Measurements from ENCODE around the gene RIPK4. TPM values are rescaled to one million over a fixed set of nuclear protein-coding genes. Genes with fewer than 3 reads are reported as not detected.

RIPK4 gene
- total and polyA plus RNA-seq, 2 of the 13 experiments (the other 11 are each of a cell fraction or from before 2014, with no cell fraction given): 3.1 to 4.9 TPM

DNA sequence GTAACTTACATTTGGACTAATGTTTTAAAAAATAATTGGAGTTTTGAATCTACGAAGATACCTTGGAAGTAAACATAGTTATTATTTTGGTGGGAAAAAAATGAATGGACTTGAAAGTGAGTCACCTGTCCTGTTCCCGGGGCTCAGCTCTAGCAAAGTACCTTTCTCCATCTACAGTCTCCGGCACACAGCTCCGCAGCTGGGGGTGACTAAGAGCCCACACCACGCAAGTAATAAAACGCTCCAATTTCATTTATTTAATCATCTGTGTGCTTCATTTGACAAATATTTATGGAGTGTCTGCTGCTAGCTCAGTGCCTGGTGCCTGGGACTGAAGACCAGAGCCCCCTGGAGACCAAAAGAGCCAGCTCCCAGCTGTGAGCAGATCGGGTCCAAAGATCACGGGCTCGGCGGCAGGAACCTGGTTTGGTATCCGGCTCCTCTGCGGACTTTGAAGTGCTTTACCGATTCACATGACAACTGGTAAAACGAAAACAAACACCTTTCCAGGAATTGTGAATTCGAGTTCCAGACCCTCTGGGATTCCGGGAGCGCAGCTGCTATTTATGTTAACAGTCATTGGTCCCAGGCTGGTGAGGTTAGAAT is 1.7 kb upstream of the RIPK4 start (continued):
- TF ChIP-seq USF2 (IDR thresholded peaks at IDR 0.05; ENCODE audit: low read depth, low read length) (no peak), USF2 (CRISPR knock-in tag; IDR thresholded peaks at IDR 0.05; ENCODE audit: borderline replicate concordance) (no peak; the same call in 1 of the 2 replicates), ADNP (CRISPR knock-in tag; IDR thresholded peaks at IDR 0.05) (no peak), KAT7 (CRISPR knock-in tag; IDR thresholded peaks at IDR 0.05; ENCODE audit: borderline replicate concordance) (no peak), ZNF275 (CRISPR knock-in tag; IDR thresholded peaks at IDR 0.05; ENCODE audit: borderline replicate concordance) (no peak), MTA1 (CRISPR knock-in tag; IDR thresholded peaks at IDR 0.05; ENCODE audit: borderline replicate concordance) (peak; percentile 60; the same call in 1 of the 2 replicates), ZGPAT (CRISPR knock-in tag; IDR thresholded peaks at IDR 0.05) (peak; percentile 85), KDM4B (CRISPR knock-in tag; IDR thresholded peaks at IDR 0.05) (peak; percentile 51), CREB3 (CRISPR knock-in tag; IDR thresholded peaks at IDR 0.05) (no peak), KLF9 (CRISPR knock-in tag; IDR thresholded peaks at IDR 0.05; ENCODE audit: low read depth) (no peak), NRL (CRISPR knock-in tag; IDR thresholded peaks at IDR 0.05; ENCODE audit: borderline replicate concordance) (no peak), ERF (CRISPR knock-in tag; IDR thresholded peaks at IDR 0.05) (peak; percentile 79), DRAP1 (CRISPR knock-in tag; IDR thresholded peaks at IDR 0.05) (no peak), YEATS2 (CRISPR knock-in tag; IDR thresholded peaks at IDR 0.05; ENCODE audit: borderline replicate concordance) (no peak), ZNF891 (CRISPR knock-in tag; IDR thresholded peaks at IDR 0.05) (no peak), ZNF790 (CRISPR knock-in tag; IDR thresholded peaks at IDR 0.05; ENCODE audit: borderline replicate concordance) (no peak), RFX3 (CRISPR knock-in tag; IDR thresholded peaks at IDR 0.05) (peak; percentile 66), ZNF770 (CRISPR knock-in tag; IDR thresholded peaks at IDR 0.05) (no peak; the same call in 1 of the 2 replicates), SP140L (CRISPR knock-in tag; IDR thresholded peaks at IDR 0.05; ENCODE audit: borderline replicate concordance) (no peak), TEAD2 (CRISPR knock-in tag; IDR thresholded peaks at IDR 0.05) (no peak)
- TF ChIP-seq, protein P1, sequence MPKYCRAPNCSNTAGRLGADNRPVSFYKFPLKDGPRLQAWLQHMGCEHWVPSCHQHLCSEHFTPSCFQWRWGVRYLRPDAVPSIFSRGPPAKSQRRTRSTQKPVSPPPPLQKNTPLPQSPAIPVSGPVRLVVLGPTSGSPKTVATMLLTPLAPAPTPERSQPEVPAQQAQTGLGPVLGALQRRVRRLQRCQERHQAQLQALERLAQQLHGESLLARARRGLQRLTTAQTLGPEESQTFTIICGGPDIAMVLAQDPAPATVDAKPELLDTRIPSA (CRISPR knock-in tag; IDR thresholded peaks at IDR 0.05; ENCODE audit: borderline replicate concordance): no peak
